ENCODE data around the gene ROR1.

- TF ChIP-seq CTCF (IDR thresholded peaks at IDR 0.05; ENCODE audit: extremely low read depth in 1 of 2, insufficient read depth in 1 of 2, low read depth in 1 of 2, low read length in 2 of 2) (no peak), GATA2 (IDR thresholded peaks at IDR 0.05; ENCODE audit: insufficient read depth, insufficient read length, low read depth, low read length) (no peak), POLR2A (IDR thresholded peaks at IDR 0.05; ENCODE audit: low read depth, low read length) (no peak)
Observed at GRCh38 chr1:63772876-63773275, 941 bp upstream of the ROR1 start.

Data from endothelial cell of umbilical vein (primary cell).